GM19324 (cell line): ENCODE data around the gene COMMD2.

ENCODE experiments used
- ATAC-seq: cut with Tn5 transposase; IDR thresholded peaks from one replicate; pipeline ENCODE4 v1.9.1; 2021; ENCODE audit warnings: mild to moderate bottlenecking, moderate library complexity; ENCODE audit not compliant: unreplicated experiment, low FRiP score

COMMD2 gene

DNA sequence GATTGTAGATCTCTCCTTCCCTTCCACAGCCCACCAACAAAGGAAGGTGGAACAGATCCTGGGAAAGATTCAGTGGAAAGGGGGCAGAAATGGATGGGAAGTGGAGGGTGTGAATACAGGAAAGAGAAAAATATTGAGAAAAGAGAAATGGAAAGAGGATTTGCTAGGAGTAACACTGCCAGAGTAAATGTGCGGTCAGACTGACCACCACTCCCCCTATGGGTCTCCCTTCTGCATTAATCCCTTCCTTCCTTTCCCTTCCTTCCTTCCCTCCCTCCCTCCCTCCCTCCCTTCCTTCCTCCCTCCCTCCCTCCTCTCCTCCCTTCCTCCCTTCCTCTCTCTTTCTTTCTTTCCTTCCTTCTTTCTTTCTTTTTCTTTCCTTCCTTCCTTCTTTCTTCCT is 12.0 kb upstream of the COMMD2 start:
- no peak for ATAC-seq

- ATAC-seq: no peak
Measured at GRCh38 chr3:149763565-149764195, 11.4 kb upstream of the COMMD2 start.

DNA sequence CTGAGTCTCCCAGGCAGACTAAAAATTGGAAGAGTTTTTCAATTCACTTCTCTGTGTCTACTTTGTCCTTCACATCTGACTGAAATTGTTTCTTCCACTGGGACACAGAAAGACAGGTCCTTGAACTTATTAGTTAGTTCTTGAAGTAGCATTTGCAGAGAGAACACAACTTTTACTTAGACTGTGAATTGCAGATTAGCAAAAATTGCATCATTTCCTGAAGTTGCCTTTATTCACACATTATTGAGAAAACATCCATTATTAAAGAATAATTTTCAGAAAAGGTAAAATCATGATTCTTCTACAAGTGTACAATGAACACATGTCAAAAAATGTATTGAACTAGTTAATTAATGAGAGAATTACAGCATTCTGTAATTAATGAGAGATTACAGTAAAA is 1.4 kb upstream of the COMMD2 start:
- no peak for ATAC-seq

DNA sequence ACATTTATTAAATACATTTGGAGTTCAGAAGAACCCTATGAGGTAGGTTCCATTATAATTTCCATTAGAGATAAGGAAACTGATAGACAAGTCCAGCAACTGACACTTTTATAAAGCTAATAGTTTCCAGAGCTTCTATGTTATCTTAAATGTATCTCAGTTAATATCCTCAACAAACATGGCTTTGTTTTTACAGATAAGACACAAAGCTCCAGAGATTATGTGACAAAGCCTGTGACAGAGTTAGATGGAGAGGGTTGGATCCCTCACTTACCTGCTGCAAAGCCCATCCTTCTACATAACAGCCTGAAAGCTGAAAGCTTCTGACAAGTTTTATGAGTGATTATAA is 473 bp upstream of the COMMD2 start:
- no peak for ATAC-seq

DNA sequence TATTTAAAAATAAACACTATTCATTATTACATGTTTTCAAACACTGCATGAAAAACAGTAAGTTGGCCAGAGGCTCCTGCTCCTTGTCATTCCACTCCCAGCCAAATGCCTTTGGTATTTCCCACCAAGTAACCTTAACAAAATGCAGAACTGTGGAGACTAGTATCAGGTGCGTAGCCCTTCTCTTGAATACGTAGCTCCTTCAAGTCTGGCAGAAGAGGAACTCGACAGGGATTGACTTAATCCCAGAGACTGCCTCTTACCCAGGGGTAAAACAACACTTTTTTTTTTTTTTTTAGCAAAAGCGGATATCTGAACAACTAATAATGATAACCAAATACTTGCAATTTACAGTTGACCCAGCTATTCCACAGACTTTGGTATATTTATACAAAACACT is 738 bp downstream of the COMMD2 start:
- no peak for ATAC-seq

GRCh38 chr3:149744606-149745005 is 7.7 kb downstream of the COMMD2 start:
- ATAC-seq: no peak

DNA sequence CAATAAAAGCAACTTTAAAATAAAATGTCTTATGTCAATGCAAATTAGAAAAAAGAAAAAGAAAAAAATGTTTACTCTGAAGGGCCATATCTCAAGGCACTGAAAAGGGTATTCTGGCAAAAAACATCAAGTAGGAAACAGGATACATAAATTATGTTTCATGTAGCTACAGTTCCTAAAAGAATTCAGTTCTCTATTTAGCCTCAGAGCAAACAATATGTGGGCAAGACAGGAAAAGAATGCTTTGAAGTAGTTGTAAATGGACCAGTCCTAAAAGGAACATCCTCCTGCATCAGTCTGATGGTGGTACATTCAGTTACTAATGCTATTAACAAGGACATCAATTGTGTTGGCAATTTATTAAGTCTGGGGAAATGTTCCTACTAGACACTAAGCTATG is 8.1 kb downstream of the COMMD2 start:
- no peak for ATAC-seq

DNA sequence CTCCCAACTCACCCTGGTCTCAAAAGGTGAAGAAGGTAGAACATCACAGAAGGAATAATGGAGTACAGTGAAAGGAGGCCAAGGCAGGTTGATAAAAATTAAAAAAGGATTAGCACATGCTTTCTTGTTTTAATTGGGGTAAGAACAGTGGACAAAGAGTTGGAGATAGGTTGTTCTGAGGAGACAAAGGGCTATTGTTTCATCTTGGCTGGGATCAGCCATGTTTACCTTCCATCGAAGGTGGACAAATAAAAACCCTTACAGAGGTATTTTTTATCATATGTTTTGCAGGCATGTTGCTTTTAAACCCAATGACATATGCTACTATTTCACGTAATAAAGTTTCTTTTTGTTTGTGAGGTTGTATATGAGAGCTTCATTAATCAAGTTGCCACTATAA is 12.9 kb downstream of the COMMD2 start:
- ATAC-seq: no peak

DNA sequence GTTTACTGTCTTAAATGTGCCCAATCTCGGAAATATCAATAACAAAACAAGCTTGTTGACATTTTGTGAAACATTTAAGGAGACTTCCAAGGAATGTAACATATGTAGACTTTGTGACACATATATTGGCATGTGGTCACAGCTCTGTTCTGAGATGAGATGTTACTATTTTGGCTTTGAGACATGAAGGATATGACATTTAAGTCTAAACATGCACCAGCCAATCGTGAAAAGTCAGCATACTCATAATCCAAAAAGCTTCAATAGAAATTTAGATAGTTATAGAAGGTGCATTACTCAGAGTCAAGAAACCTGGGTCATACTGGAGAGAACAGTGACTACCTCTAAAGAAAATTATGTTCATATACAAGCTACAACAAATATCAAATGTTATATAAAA is 13.4 kb downstream of the COMMD2 start:
- ATAC-seq: no peak

DNA sequence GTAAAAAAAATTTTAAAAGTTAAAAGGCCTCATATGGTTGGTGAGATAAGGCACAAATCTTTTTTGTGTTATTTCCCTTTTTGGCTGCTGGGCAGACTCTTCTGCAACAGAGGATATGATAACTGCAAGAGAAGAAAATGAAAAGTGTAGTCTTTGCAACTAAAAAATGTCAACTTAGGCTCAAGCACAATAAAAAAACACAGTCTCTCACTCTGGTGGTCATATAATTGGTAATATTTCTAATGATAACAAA is 15.4 kb downstream of the COMMD2 start:
- ATAC-seq: no peak

DNA sequence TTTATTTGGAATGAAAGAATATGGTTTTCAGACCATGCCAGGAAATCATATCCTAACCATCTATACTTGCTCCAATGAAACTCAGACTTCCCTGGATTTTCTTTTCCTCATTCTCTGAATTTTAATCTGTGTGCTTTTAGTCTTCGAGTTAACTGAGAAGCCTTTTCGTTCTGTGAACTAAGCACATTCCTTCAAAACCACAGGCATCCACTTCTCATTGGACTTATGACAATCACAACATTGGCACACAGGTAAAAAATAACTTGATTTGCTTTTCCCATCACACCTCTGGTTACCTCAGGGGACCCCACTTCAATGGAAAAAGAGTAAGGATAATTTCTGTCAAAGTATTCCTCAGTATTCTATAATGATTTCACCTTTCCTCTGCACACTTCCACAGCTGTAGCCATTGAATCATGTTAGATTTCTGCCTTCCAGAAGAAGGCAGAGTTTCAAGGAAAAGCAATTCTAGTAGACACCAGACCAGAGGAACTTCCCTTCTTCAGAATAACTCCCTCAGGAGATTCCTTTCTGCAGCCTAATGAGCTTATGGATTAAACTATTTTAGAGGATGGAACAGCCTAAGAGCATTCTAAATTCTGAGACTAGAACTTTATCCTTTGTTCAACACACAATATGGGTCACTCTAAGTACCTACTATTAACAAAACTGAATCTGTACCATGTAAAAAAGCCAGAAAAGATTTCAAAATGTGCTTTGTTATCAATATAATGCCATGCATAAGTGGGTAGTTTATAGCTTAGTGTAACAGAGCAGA is 15.9 kb downstream of the COMMD2 start:
- no peak for ATAC-seq

DNA sequence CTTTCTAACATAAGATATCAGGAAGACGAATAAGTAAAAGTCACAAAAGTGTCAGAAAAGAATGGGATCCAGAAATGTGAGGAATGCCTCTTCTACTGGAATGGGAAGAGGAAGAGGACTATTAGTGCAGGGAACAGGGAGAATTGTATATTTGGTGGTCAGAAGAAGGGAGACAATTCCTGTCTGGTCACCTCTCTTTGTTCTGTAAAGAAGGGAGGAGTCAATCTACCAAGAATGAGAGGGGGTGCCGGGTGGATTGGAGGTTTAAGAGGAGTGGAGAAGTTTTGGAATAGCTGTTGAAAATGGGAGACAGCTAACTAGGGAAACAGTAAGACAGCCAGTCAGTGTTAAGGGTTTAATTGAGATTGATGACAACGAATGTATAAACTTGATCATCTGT is 20.1 kb downstream of the COMMD2 start:
- no peak for ATAC-seq

DNA sequence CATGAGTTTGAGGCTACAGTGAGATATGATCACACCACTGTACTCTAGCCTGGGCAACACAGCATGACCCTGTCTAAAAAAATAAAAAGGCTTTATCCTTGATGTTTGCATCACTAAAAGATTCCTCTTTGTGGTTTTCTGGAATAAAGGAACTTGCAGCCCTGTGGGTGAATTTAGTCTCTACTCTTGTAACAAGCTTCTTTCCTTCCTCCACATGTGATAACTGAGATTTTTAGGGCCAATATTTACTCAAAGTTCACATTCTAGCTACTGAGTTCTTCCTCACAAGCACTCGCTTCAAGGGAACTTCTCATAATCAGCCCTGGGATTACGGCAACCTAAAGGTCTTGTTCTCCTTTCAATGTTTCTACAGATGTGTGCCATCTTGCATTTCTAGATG is 24.6 kb downstream of the COMMD2 start:
- no peak for ATAC-seq

DNA sequence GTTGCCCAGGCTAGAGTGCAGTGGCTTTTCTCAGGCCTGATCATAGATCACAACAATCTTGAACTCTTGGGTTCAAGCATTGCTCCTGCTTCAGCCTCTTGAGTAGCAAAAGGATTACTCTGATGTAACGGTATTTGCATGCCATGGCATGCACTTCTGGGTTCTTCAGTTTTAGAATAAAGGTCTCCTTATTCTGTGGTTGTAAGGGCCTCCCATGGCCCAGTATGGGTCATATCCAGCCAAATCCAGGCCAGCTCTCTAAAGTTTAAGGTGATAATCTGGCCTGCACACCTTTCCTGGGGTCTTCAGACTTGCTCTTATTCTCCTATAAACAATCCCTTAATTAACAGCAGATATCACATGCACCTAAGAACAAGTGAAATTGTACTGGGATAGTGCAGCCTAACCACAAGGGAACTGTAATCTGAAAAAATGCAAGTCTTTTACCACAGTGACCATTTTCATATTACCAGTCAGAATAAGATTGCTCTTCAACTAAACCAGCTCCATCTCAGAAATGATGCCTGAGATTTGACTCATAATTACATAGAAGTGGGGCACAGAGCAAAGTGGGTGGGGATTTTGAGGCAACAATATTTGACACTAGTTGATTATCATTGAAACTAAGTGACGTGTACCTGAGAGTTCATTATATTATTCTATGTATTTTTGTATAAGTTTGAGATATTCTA is 25.4 kb downstream of the COMMD2 start:
- ATAC-seq: no peak

GRCh38 chr3:149723781-149724180 is 28.5 kb downstream of the COMMD2 start:
- no peak for ATAC-seq

DNA sequence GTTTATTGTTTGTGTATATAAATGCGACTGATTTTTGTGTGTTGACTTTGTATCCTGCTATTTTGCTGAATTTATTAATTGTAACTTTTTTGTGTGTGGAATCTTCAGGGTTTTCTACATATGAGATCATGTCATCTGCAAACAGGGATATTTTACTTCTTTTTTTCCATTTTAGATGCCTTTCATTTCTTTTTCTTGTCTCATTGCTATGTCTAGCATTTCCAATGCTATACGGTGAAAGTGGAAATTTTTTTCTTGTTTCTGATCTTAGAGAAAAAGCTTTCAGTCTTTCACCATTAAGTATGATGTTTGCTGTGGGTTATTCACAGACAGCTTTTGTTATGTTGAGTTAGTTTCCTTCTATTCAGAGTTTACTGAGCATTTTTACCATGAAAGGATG is 31.4 kb downstream of the COMMD2 start:
- ATAC-seq: no peak

DNA sequence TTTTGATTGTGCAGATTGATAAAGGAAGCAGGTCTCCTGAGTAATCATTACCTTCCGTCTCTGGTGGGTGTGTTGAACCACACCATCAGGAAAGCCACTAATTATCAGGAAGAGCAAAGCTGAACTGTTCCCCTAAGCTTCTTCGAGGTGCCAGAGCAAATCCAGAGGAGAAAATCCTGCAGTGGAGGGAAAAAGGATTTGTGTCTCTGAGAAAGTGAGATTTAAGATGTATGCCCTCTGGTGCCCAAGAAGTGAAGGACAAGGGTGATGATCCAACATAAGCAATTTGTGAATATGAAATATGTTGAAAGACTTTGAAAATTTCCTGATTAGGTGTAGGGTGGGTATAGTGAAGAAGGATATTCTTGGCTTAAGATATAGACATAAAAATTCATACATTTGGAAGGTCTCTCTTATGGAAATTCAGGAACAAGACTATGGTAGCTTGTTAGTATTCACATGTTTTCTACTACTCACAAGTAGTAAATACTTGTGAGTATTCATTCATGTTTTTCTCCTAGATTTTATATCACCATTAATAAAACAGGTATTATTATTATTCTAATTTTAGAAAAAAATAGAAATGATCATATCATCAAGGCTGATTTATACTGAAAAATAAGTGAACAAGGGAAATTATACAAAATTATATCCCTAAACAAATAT is 34.8 kb downstream of the COMMD2 start:
- no peak for ATAC-seq

DNA sequence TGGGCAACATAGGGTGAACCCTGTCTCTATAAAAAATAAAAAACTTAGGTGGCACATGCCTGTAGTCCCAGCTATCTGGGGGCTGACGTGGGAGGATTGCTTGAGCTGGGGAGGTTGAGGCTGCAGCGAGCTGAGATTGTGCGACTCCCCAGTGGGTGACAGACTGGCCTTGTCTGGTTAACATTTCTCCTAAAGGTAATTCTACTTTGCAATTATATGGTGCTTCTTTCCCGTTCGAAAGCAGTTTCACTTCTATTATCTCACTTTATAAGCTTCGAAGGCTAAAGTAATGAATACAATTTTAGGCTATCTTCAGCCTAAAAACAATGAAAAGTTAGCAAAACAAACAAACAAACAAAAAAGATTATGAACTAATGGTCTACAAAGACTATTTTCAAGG is 35.3 kb downstream of the COMMD2 start:
- no peak for ATAC-seq

GRCh38 chr3:149715247-149715646 is 37.0 kb downstream of the COMMD2 start:
- ATAC-seq: no peak

- ATAC-seq: no peak
Measured at GRCh38 chr3:149713730-149714654, 38.3 kb downstream of the COMMD2 start.

DNA sequence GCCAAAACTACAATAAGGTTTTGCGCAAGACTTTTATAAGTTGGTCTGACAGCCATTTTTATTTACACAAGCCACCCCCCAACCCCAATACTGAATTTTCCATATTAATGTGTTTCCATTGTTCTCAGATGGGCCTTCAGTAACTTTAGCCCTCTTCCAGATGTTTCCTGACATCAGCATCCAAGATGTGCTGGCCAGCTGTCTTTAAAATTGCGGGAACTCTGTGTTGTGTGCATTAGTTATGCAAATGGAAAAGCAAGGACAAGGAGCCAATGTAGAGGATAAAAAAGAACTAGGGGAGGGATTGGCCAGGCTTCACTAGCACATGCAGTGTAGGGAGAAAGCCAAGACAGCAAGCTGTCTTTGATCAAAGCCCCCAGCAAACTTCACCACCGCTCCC is 45.4 kb downstream of the COMMD2 start:
- no peak for ATAC-seq
